Measurements from ENCODE around the gene MAST2. TPM values are rescaled to one million over a fixed set of nuclear protein-coding genes. Genes with fewer than 3 reads are reported as not detected.
A peak's percentile ranks its signal among the peaks of the same experiment; 100 is the strongest.

The MAST2 gene
- 1 to 10 TPM; 9.9 TPM for total RNA-seq

DNA sequence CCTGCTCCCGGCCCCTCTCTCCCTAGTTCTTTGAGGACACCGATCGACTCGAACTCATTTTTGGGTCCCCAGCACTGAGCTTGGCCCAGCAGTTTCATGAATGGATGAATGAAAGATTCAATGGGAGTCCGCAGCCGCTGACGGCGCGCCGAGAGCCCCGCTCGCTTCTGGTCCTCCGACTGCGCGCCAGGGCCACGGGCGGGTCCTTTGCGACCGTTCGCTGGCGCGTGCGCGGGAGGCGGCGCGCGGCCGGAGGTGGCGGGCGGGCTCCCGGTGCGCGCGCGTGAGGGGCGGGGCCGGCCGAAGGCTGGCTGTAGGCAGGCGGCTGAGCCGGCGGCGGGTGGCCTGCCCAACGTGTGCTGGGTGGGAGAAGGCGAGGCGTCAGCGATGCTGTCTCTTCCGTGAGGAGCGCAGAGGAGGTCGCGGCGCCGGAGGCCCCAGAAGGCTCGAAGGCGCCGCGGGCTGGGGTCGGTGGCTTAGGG lies at the start of gene MAST2:
Gene MAST2 (plus strand): TSS at position 314 of the 482 bp plus-strand sequence. CDS start 284 bp downstream, outside the sequence.
- no peak within 1 kb of the TSS for H3K4me3 ChIP-seq
- ATAC-seq (peak; percentile 98), DNase-seq (peak; percentile 86 to 93 (median 90))
- 0% methylated on average over 11 to 40 of the region's 58 CpGs for WGBS, 2 donors
- H3K36me3 ChIP-seq (replicated peaks in 1 of 2; ENCODE audit: insufficient read depth in 1 of 2, low read depth in 2 of 2), result no peaks in the 10 kb centered on the region
- H3K27me3 ChIP-seq, result no peaks in the 10 kb centered on the region
- TF ChIP-seq POLR2A (IDR thresholded peaks at IDR 0.05), result peak; percentile 70 to 74 (median 71)
- TF ChIP-seq, protein P1, sequence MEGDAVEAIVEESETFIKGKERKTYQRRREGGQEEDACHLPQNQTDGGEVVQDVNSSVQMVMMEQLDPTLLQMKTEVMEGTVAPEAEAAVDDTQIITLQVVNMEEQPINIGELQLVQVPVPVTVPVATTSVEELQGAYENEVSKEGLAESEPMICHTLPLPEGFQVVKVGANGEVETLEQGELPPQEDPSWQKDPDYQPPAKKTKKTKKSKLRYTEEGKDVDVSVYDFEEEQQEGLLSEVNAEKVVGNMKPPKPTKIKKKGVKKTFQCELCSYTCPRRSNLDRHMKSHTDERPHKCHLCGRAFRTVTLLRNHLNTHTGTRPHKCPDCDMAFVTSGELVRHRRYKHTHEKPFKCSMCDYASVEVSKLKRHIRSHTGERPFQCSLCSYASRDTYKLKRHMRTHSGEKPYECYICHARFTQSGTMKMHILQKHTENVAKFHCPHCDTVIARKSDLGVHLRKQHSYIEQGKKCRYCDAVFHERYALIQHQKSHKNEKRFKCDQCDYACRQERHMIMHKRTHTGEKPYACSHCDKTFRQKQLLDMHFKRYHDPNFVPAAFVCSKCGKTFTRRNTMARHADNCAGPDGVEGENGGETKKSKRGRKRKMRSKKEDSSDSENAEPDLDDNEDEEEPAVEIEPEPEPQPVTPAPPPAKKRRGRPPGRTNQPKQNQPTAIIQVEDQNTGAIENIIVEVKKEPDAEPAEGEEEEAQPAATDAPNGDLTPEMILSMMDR (IDR thresholded peaks at IDR 0.05), result peak in 2 of 7 experiments; percentile 12 to 15
- H3K27ac ChIP-seq, result peak within 1 kb of the TSS; percentile 63 to 74 (median 72)
- peaks cover 20% of the 10 kb centered on the region for H3K4me1 ChIP-seq
- no peaks in the 10 kb centered on the region for H3K9me3 ChIP-seq
- intact Hi-C loops (cut with DNase I), result no loop called here

DNA sequence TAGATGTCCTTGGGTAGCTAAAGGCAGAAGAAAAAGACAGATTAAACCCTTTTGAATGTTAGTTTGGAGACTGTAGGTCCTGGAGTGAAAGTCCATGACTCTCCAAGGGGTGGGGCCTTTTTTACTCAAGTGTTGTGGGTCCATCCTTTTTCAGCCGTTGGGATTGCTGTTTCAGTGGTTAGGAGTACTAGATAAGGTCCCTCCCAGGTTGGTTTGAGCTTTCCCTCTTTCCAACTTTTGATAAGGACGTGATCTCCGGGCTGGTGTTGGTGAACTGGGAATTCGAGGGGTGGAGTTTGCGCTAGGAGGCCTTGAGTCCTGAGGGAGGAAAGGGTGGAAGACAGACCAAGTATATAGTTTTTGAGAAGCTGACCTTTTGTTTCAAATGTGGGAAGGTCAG lies 47.7 kb upstream of the MAST2 start:
- Histone ChIP-seq H3K27me3 (no peaks in the 10 kb centered on the region), H3K27ac (no peak overlapping the region), H3K4me3 (no peak overlapping the region), H3K36me3 (replicated peaks in 1 of 2; ENCODE audit: insufficient read depth in 1 of 2, low read depth in 2 of 2) (no peaks in the 10 kb centered on the region), H3K9me3 (no peaks in the 10 kb centered on the region), H3K4me1 (peaks cover 4% of the 10 kb centered on the region)
- TF ChIP-seq, protein P1 (IDR thresholded peaks at IDR 0.05), result no peak
- TF ChIP-seq POLR2A (IDR thresholded peaks at IDR 0.05), result no peak
- intact Hi-C loops (cut with DNase I), result no loop called here
- no peak for DNase-seq
- WGBS, 2 donors, result 73 to 77% methylated on average over 5 of the region's 5 CpGs
- no peak for ATAC-seq

GRCh38 chr1:45762291-45762690 lies 41.1 kb upstream of the MAST2 start:
- Histone ChIP-seq H3K27me3 (no peaks in the 10 kb centered on the region), H3K4me1 (no peaks in the 10 kb centered on the region), H3K36me3 (replicated peaks in 1 of 2; ENCODE audit: insufficient read depth in 1 of 2, low read depth in 2 of 2) (no peaks in the 10 kb centered on the region), H3K27ac (no peak overlapping the region), H3K4me3 (no peak overlapping the region), H3K9me3 (no peaks in the 10 kb centered on the region)
- WGBS, 2 donors, result 49 to 77% methylated on average over 3 of the region's 3 CpGs
- TF ChIP-seq, protein P1 (IDR thresholded peaks at IDR 0.05), result no peak
- TF ChIP-seq POLR2A (IDR thresholded peaks at IDR 0.05), result no peak
- intact Hi-C loops (cut with DNase I), result no loop called here
- ATAC-seq (no peak), DNase-seq (no peak)

GRCh38 chr1:45765999-45766792 lies 37.2 kb upstream of the MAST2 start:
- DNase-seq (no peak), ATAC-seq (no peak)
- intact Hi-C loops (cut with DNase I), result no loop called here
- H3K4me1 ChIP-seq, result no peaks in the 10 kb centered on the region
- TF ChIP-seq, protein P1 (IDR thresholded peaks at IDR 0.05), result no peak
- no peak for TF ChIP-seq POLR2A (IDR thresholded peaks at IDR 0.05)
- no peaks in the 10 kb centered on the region for H3K27me3 ChIP-seq
- H3K9me3 ChIP-seq, result no peaks in the 10 kb centered on the region
- no peaks in the 10 kb centered on the region for H3K36me3 ChIP-seq (replicated peaks in 1 of 2; ENCODE audit: insufficient read depth in 1 of 2, low read depth in 2 of 2)
- H3K4me3 ChIP-seq, result no peak overlapping the region
- WGBS, 2 donors, result 82 to 87% methylated on average over 13 of the region's 13 CpGs
- H3K27ac ChIP-seq, result no peak overlapping the region
